ENCODE data around the gene MYOM3.
"Not testable (repeated sequence)": the region's sequence is repeated elsewhere in the genome, so short reads cannot be mapped to it uniquely, and the experiment has no call there.

MYOM3 gene

GRCh38 chr1:24060482-24060881, 51.5 kb downstream of the MYOM3 start:
- TF ChIP-seq ZFX (IDR thresholded peaks at IDR 0.05; ENCODE audit: borderline replicate concordance) (no peak), CTCF (IDR thresholded peaks at IDR 0.05) (no peak)

GRCh38 chr1:24058671-24059455, 53.1 kb downstream of the MYOM3 start:
- TF ChIP-seq CTCF (IDR thresholded peaks at IDR 0.05): no peak
- no peak for TF ChIP-seq ZFX (IDR thresholded peaks at IDR 0.05; ENCODE audit: borderline replicate concordance)
- H3K27ac ChIP-seq: no peak overlapping the region

More at GRCh38 chr1:24060482-24060881, 51.5 kb downstream of the MYOM3 start:
- no peak overlapping the region for H3K27ac ChIP-seq

GRCh38 chr1:24057171-24057570, 54.8 kb downstream of the MYOM3 start:
- no peak overlapping the region for H3K27ac ChIP-seq
- no peak for TF ChIP-seq ZFX (IDR thresholded peaks at IDR 0.05; ENCODE audit: borderline replicate concordance)
- no peak for TF ChIP-seq CTCF (IDR thresholded peaks at IDR 0.05)

- no peak for TF ChIP-seq ZFX (IDR thresholded peaks at IDR 0.05; ENCODE audit: borderline replicate concordance)
- TF ChIP-seq CTCF (IDR thresholded peaks at IDR 0.05): no peak
Measured at GRCh38 chr1:24055681-24056080, 56.3 kb downstream of the MYOM3 start.

GRCh38 chr1:24052220-24052619, 59.7 kb downstream of the MYOM3 start:
- no peak overlapping the region for H3K27ac ChIP-seq
- TF ChIP-seq CTCF (IDR thresholded peaks at IDR 0.05) (no peak), ZFX (IDR thresholded peaks at IDR 0.05; ENCODE audit: borderline replicate concordance) (no peak)

More at GRCh38 chr1:24055681-24056080, 56.3 kb downstream of the MYOM3 start:
- no peak overlapping the region for H3K27ac ChIP-seq

GRCh38 chr1:24051206-24051945, 60.6 kb downstream of the MYOM3 start:
- no peak for TF ChIP-seq ZFX (IDR thresholded peaks at IDR 0.05; ENCODE audit: borderline replicate concordance)
- no peak for TF ChIP-seq CTCF (IDR thresholded peaks at IDR 0.05)

GRCh38 chr1:24049733-24050132, 62.2 kb downstream of the MYOM3 start:
- no peak for TF ChIP-seq ZFX (IDR thresholded peaks at IDR 0.05; ENCODE audit: borderline replicate concordance)
- no peak for TF ChIP-seq CTCF (IDR thresholded peaks at IDR 0.05)
- no peak overlapping the region for H3K27ac ChIP-seq

More at GRCh38 chr1:24051206-24051945, 60.6 kb downstream of the MYOM3 start:
- no peak overlapping the region for H3K27ac ChIP-seq

- not testable (repeated sequence) for H3K27ac ChIP-seq
Measured at GRCh38 chr1:24048894-24049293, 63.0 kb downstream of the MYOM3 start.
